Measurements from ENCODE around the gene LRRC3.

Gene LRRC3

GRCh38 chr21:44443891-44444285, 11.4 kb upstream of the LRRC3 start:
- no peak for TF ChIP-seq CTCF (conservative IDR thresholded peaks at IDR 0.05; ENCODE audit: low read depth)

GRCh38 chr21:44444286-44444931, 10.9 kb upstream of the LRRC3 start:
- CTCF ChIA-PET: interaction anchor here (0.6 kb wide), 2 partner anchors 147 to 184 kb away, joined by 3 to 5 read pairs; no protein-coding TSS in a partner anchor
- TF ChIP-seq CTCF (conservative IDR thresholded peaks at IDR 0.05; ENCODE audit: low read depth): no peak
- DNase-seq (ENCODE audit: low spot score): no peak
- POLR2A ChIA-PET (ENCODE audit: low non-redundant PET): no interaction called here
- no peak overlapping the region for H3K27ac ChIP-seq

More at GRCh38 chr21:44443891-44444285, 11.4 kb upstream of the LRRC3 start:
- POLR2A ChIA-PET (ENCODE audit: low non-redundant PET): no interaction called here
- CTCF ChIA-PET: no interaction called here
- no peak overlapping the region for H3K27ac ChIP-seq
- no peak for DNase-seq (ENCODE audit: low spot score)

- POLR2A ChIA-PET (ENCODE audit: low non-redundant PET): no interaction called here
- TF ChIP-seq CTCF (conservative IDR thresholded peaks at IDR 0.05; ENCODE audit: low read depth): no peak
- H3K27ac ChIP-seq: no peak overlapping the region
- CTCF ChIA-PET: interaction anchor here (0.6 kb wide), 2 partner anchors 146 to 185 kb away, joined by 3 to 5 read pairs; no protein-coding TSS in a partner anchor
- no peak for DNase-seq (ENCODE audit: low spot score)
Observed at GRCh38 chr21:44445145-44445812, 10.0 kb upstream of the LRRC3 start.

GRCh38 chr21:44448651-44449131, 6.6 kb upstream of the LRRC3 start:
- CTCF ChIA-PET: no interaction called here
- TF ChIP-seq CTCF (conservative IDR thresholded peaks at IDR 0.05; ENCODE audit: low read depth): no peak
- no peak overlapping the region for H3K27ac ChIP-seq
- no peak for DNase-seq (ENCODE audit: low spot score)
- POLR2A ChIA-PET (ENCODE audit: low non-redundant PET): no interaction called here

- ChIA-PET CTCF (no interaction called here), POLR2A (ENCODE audit: low non-redundant PET) (no interaction called here)
- DNase-seq (ENCODE audit: low spot score): no peak
- no peak for TF ChIP-seq CTCF (conservative IDR thresholded peaks at IDR 0.05; ENCODE audit: low read depth)
- H3K27ac ChIP-seq: no peak overlapping the region
Observed at GRCh38 chr21:44449473-44450363, 5.6 kb upstream of the LRRC3 start.

GRCh38 chr21:44450402-44450801, 4.9 kb upstream of the LRRC3 start:
- POLR2A ChIA-PET (ENCODE audit: low non-redundant PET): no interaction called here
- DNase-seq (ENCODE audit: low spot score): no peak
- no peak for TF ChIP-seq CTCF (conservative IDR thresholded peaks at IDR 0.05; ENCODE audit: low read depth)
- no peak overlapping the region for H3K27ac ChIP-seq
- CTCF ChIA-PET: no interaction called here
